ENCODE results near the gene TMEM150B.
A peak's percentile ranks its signal among the peaks of the same experiment; 100 is the strongest.

Gene TMEM150B

GRCh38 chr19:55354698-55355212 is 29.6 kb upstream of the TMEM150B start, which contains the start of gene COX6B2:
COX6B2 (minus strand) TSS chr19:55354719; CDS start chr19:55354521, 198 bp downstream.
- no peak for FAIRE-seq

- FAIRE-seq = no peak
Observed at GRCh38 chr19:55353803-55354697, 28.9 kb upstream of the TMEM150B start.

GRCh38 chr19:55353356-55353802 is 28.2 kb upstream of the TMEM150B start:
- no peak for FAIRE-seq

DNA sequence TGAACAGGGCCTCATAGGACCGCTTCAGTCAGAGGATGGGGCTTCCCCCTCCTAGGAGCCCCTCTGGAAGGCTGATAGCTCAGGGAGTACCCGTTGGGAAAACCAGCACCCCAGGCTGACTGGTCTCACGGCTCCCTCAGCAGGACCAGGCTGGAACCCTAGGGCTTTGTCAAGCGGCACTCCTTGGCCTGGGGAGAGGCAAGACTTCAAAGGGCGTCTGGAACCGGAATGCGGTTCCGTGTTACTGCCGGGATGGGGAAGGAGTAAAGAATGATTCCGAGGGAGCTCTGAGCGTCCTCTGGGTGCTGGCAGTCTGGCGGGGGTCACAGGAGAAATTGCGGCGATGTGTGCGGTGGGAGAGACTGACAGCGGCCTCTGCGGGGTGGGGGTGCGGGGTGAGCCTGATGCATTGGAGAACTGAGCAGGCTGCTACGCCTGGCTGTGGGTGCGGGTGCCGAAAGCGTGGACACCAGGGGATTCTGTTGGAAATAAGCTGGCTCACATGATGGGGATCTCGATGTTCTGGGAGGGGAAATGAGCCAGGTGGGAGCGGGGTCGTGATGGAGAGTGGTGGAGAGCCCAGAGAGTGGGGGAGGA is 27.5 kb upstream of the TMEM150B start:
- FAIRE-seq = no peak

GRCh38 chr19:55352040-55352439 is 26.9 kb upstream of the TMEM150B start:
- FAIRE-seq = no peak

DNA sequence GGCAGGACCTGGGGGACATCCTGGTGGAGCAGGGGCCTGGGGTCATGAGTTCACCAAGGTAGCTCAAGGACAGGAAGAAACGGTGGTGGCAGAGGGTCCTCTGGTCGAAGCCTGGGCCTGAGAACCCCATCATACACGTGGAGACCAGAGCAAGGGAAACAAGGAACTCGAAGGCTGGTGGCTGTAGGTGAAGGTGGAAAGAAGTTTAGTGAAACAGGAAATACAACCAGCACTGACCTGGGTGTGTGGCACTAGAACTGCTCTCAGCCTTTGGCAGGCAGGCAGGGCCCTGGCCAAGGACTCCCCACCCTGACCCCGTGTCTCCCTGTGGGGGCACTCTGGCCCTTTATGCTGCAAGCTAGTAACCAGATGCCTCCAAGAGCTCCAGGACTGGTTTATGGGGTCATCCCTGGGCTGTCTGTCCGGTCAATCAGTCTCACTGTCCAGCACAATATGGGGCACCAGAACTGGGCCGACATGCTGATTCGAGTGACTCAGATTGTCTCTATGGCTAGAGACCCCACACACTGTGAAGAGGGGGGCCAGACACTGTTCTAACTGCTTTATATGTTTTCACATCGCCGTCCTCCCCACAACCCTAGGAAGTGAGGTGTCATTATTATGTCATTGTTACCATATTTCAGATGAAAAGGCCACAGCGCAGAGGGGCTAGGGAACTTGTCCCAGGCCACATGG is 25.6 kb upstream of the TMEM150B start:
- no peak for FAIRE-seq

DNA sequence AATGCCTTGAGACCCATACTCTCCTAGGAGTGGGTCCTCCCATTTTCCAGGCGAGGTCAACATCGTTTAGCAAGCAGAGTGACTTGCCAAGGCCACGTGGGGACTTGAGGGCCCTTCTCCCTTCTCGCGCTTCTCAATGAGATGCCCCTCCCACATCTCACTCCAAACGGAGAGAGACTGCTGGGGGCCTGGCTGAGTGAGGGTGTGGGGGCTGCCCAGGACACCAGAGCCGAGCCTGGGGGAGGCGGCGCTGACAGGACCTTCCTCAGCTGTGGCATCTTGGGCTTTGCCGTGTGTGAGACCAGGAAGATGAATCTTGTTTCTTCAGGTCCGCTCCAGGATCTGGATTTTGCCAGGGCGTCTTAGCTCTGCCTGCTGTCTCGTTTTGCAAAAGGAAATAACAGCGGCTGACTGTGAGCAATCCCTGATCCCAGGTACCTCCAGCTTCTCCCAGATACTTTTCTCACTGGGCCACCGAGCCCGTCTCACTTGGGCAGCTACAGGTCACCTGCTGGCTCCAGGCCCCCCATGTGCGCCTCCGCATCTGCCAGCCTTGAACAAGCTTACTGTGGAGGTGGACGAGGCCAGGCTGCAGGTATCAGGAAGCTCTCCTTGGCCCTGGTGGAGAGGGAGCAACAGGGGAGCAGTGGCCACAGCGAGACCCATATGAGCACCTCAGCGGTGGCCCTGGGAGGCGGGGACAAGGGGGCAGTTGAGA is 23.3 kb upstream of the TMEM150B start:
- no peak for FAIRE-seq

GRCh38 chr19:55347442-55348009 is 22.4 kb upstream of the TMEM150B start:
- no peak for FAIRE-seq

- no peak for FAIRE-seq
Observed at GRCh38 chr19:55346725-55347441, 21.7 kb upstream of the TMEM150B start.

DNA sequence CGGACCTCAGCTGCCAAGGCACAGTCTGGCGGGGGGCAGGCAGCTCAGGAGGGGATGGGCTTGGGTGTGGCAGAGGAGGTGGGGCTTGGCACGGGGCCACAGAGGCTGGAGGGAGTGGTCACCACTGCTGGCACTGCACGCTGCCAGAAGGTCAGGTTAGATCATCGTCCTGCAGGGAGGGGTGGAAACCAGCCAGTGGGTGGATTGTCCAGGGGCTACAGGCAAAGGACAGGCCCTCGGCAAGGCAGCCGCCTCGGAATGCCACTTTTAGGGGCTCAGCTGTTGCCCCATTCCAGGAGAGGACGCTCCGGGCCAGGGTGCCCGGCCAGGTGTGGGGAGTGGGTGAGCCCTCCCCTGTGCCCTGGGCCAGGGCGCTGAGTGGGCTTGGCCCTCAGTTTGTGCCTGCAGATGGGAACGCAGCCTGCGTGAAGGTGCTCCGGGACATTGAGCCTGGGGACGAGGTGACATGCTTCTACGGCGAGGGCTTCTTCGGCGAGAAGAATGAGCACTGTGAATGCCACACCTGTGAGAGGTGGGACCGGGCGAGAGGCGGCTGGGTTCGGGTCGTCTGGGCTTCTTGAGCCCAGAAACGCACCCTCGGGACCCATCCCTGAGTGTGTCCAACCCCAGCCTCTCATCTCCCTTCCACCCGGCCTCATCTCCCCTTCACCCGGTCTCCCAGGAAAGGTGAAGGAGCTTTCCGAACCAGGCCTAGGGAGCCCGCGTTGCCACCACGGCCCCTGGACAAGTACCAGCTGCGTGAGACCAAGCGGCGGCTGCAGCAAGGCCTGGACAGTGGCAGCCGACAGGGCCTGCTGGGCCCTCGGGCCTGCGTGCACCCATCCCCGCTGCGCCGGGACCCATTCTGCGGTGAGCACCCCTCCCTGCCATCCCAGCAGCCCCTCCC is 20.9 kb upstream of the TMEM150B start:
- no peak for FAIRE-seq

- no peak for FAIRE-seq
Observed at GRCh38 chr19:55345101-55345817, 20.1 kb upstream of the TMEM150B start.

- FAIRE-seq = no peak
Observed at GRCh38 chr19:55344444-55344843, 19.3 kb upstream of the TMEM150B start.

DNA sequence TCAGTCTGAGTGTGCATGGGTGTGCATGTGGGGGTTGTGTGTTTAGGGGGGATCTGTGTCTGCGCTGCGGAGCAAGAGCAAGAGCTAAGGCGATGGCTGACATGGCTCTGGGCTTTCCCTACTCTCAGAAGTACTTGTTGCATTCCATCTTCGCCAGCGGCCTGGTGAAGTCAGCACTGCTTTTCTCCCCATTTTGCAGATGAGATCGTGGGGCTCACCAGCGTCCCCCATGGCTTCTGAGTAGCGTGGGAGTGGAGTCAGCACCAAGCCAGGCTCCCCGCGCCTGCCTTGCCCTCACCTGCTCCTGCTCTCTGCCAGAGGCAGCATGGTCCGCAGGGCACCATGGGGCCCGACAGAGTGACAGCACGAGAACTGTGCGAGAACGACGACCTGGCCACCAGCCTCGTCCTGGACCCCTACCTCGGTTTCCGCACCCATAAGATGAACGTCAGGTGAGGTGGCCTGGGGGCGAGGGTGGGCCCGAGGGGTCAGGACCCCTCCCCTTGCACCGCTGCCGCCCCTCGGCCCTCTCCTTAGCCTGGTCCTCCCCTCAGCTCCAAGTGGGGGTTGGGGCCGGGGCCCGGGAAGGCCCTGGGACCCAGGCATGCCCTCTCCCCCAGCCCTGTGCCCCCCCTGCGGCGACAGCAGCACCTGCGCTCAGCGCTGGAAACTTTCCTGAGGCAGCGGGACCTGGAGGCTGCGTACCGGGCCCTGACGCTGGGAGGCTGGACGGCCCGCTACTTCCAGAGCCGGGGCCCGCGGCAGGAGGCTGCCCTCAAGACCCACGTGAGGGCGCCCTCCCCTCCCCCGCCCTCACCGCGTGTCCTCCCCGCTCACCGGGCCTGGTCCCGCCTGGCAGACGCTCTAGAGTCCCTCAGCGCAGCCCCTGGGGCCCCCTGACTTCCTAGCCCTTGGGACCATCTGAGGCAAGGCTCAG is 16.7 kb upstream of the TMEM150B start:
- FAIRE-seq = no peak

DNA sequence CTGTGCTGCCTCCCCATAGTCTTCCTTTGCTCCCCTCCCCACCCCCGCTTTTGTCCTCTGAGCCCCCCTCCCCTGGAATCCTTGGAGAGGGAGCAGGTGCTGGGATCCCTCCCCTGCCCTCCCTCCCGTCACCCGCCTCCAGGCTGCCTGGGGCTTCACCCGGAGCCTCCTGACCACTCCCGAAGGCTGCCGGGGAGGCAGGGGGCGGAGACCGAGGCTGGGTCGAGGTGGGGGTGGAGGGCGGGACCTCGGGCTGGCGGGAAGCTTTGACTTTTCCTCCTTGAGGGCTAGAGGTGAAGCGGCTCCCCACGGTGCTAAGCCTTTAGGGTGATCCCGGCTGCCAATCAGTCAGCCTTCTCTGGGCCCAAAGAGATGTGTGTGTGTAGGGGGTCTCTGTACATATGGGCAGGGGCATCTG is 16.0 kb upstream of the TMEM150B start:
- FAIRE-seq = no peak

DNA sequence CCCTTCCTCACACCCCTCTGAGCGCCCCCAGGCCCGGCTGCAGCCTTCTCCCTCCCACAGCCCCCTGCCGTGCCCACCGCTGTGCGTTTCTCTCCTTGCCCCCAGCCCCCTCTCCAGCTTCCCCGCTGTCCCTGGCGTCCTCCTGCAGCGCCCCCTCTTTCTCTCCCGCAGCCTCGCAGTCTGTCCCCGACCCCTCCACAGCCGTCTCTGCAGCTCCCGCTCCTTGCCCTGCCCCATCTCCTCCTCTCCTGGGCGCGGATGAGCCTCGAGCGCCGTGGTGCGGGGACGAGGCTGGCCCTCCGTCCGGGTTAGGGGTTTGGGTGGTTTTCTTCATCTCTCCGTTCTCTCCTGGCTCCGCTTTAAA is 15.6 kb upstream of the TMEM150B start:
- FAIRE-seq = no peak

- FAIRE-seq = no peak
Observed at GRCh38 chr19:55339889-55340783, 15.0 kb upstream of the TMEM150B start.

DNA sequence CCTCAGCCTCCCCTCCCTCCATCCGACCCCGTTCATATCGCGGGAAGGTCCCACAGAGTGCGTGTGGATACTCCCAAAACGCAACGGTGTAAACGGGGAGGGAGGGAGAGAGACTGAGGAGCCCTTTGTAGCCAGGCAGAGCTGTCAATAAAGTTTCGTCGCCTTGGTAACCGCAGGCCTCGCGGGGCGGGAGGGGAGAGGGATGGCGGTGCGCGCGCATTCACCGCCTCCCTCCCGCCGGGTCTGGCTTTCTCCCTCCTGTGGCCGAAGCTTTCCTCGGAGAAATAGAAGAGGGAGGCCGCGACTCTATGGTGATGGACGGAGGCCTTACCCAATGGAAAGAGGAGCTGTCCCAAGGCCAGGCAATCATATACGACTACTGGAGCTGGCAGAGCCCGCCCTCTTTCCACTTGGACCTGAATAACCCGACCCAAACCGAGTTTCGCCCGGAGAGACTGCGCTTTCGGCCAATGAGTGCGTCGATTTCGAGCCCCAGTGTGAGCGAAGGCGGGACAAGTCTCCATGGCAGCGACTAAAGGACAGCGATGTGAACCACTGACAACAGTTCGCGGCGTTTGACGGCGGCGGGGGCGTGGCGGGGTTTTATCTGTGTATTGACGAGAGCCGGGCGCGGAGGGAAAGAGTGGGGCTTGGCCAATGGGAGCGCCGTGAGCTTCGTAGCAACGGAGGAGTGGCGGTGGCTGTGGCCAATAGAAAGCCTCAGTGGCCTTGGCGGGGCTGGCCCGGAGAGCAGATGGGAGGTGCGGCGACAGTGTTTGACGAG is 14.2 kb upstream of the TMEM150B start, which contains the start of gene KMT5C:
TSS of gene KMT5C (plus strand) at position 772 of the 784 bp plus-strand sequence. CDS start 2,061 bp downstream, outside the sequence.
- FAIRE-seq = peak; percentile 98

Measured in islet of Langerhans (tissue), 1 donor.